GM19035 (cell line): ENCODE data around the gene MSTN.

Experiments
- ATAC-seq: cut with Tn5 transposase; IDR thresholded peaks from one replicate; pipeline ENCODE4 v1.9.1; 2021; ENCODE audit not compliant: unreplicated experiment

MSTN gene

DNA sequence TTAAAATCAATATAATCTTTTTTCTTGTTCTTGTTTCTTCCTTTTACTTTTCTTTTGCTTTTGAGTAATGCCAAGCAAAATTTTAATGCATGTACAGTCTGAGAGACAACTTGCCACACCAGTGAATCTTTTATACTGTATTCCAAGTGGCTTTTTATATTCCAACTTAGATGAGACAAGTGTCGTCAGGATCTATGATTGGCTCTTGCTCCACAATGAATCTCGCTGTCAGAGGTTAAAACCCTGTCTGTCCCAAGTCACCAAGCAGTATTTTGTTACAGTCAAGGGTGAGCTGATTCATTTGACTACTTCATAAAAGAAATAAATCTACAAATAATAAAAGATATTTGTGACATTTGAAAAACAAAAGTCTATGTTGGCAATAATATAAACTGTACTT lies at the start of gene MSTN:
TSS of gene MSTN (minus strand) at position 129 of the 400 bp plus-strand sequence. CDS start 133 bp downstream, outside the sequence.
- ATAC-seq, result no peak

DNA sequence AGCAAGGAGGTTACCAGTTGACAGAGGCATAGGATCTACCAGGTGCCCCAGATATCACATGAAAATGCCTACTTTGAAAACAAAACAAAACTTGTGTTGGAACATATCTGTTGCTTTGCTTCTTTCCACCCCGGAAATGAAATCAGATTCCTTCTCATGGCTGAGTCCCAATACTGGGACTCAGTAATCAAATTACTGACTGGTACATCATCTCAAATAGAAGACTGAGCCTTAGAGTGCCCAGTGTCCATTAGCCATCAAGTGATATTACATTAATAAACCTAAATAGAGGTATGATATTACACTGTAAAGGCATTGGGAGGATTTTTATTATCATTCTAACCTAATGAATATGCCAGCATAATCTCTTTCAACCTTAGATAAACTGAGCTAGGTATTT lies 48.6 kb upstream of the MSTN start:
- ATAC-seq, result no peak

DNA sequence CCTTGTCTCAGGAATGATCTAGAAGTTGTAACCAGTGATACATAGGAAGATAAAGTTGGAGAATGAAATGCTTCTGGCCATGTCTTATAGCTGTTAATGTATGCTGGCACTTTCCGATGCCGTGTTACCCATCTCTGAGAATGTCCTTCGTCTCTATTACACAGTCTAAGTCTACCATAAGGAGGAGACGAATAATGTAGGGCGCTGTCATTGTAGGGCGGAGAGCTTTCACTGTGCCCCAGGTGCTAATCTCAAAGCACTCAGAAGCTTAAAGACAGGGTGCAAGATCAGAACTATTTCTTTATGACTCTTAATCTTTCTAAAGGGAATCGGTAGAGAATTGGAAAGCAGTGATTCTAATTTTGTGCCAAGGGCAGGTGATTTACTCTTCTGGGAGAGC lies 48.2 kb upstream of the MSTN start:
- no peak for ATAC-seq

DNA sequence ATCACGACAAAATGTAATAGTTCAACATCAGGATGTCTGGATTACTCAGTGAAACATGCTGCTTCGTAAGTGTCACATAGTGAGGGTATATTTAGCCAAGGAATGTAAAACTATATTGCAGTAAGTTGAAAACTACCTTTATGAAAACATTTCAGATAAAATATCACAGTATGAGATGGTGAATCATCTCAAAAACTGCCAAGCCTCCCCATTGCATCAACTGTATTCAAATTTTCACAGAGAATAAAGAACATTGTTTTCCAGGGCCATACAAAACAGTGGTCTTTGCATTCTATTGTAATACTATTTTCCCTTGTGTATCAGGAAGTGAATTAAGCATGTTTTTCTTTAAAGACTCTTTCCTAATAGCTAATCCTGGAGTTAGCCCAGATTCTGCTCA lies 47.6 kb upstream of the MSTN start:
- ATAC-seq, result no peak

DNA sequence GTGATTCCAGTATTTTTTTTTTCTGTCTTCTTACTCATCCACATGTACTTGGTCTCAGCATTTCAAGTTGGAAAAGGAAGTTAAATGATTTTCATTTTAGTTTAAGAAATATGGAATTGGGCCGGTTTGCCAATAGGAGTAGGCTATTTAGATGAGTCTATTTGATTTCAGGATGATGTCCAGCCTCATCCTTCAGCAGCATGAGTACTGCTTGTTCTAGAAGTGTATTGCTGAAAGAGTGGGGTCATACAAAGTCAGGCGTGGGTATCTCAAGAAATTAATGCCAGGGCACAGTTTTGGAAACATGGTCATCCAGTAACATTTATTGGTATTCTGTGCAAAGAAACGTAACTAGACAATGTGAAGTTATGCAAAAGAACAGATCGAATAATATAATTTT lies 44.9 kb upstream of the MSTN start:
- no peak for ATAC-seq

DNA sequence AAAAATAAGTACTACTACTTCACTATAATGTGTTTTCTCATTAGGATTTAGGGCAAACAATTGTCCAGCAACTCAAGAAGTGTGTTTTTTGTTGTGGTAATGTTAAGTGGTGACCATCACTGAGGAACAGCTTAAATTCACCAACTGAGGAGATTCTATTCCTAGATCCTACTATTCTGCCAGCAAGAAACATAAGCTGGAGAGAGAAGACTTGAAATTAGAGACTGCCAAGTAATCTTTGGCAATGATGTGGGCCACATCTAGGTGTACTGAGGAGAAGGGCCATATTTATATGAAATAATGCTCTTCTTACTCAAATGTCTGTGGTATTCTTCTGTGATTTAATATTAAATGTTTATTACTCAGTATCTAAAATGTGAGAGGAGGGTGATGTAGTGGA lies 44.3 kb upstream of the MSTN start:
- ATAC-seq, result no peak

DNA sequence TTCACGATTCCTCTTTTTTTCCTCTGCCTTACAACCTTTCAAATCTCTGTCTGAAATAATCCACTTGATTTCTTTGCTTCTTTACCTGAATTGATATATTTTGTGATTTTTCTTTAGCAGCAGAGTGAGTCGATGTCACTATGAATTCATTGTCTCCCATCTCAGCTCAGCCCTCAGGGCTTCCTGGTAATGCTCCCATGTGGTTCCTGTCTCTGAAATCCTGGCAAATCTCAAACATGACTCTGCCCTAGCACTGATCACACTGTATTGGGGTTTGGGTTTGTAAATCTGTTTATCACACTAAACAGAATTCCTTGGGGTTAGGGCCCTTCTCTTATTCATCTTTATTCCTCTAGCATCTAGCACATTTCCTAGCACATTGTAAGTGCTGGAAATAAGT lies 43.0 kb upstream of the MSTN start:
- ATAC-seq, result no peak

DNA sequence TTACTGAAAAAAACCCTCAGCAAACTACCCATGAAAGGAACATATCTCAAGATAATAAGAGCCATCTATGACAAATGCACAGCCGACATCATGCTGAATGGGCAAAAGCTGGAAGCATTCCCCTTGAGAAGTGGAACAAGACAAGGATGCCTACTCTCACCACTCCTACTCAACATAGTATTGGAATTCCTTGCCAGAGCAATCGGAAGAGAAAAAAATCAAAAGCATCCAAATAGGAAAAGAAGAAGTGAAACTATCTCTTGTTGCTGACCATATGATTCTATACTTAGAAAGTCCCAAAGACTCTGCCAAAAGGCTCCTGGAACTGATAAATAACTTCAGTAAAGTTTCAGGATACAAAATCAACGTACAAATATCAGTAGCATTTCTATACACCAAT lies 40.6 kb upstream of the MSTN start:
- no peak for ATAC-seq

DNA sequence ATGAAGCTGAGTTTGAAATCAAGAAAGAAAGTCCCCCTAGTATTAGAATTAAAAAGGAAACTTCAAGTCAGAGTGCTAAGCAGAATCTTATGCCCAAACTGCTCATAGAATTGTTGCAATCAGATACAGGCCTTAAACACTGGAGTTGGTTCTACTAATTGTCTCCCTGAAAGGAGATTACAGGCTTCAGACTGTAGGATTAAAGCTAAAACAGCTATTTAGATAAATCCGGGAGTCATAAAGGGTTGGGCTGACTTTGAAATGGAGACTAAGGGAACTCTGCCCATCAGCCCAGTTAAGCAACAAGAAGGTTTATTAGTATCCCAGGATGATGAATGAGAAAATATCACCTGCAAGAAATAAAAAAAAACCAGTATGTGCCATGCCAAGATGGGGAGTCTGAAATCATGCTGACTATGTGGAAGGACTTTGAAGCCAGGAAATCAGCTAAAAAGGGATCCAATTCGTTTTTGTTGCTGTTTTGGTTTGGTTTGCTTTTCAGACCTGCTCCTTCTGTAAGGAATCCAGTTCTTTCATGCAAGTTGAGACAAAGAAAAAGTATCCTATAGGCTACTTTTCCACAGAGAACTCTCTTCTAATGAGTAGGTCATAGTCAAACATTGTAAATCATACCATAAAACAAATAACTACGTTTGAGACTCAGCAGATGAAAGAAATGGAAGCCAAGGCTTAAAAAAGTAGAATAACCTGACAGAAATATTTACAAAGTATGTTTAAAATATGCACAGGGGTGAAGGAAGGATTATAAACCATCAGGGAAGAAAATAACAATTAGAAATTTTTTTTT lies 37.6 kb upstream of the MSTN start:
- ATAC-seq, result no peak

DNA sequence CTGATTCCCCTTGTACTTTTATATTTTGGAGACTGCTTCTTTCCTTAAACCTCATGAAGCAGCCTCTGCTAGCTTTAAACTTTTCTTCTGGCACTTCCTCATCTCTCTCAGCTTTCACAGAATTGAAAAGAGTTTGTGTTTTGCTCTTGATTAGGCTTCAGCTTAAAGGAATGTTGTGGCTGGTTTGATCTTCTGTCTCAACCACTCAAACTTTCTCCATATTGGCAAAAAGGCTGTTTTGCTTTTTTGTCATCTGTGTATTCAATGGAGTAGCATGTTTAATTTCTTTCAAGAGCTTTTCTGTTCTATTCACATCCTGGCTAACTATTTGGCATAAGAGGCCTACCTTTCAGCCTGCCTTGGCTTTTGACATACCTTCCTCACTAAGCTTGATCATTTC lies 36.3 kb upstream of the MSTN start:
- ATAC-seq, result no peak

DNA sequence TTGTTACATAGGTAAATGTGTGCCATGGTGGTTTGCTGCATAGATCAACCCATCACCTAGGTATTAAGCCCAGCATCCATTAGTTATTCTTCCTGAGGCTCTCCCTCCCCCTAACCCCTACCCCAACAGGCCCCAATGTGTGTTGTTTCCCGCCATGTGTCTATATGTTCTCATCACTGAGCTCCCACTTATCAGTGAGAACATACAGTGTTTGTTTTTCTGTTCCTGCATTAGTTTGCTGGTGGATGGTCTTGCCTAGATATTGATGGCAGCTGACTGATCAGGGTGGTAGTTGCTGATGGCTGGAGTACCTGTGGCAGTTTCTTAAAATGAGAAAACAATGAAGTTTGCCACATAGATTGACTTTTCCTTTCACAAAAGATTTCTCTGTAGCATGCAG lies 34.6 kb upstream of the MSTN start:
- no peak for ATAC-seq

DNA sequence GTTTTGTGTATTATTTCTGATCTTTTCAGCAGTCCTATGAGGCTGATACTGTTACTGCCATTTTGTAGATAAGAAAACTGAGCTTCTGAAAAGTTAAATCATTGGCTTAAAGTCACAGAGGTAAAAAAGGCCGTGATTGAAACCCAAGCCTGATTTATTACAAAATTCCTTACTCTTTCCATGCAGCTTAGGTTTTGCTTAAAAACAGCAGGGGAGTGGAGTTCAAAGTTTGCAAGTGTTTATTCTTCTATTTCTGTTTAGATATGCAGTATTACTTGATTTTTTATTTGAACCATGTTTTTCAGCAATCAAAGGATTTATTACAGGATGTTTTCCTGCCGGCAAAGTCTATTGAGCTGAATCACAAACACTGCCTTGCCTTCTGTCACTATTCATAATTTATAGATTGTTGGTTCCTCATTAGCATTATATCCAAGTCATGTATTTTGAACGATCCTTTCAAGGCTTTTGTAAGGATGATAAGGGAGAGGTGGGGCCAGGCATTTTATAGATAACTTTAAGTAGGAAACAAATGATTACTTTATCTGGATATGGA lies 31.9 kb upstream of the MSTN start:
- ATAC-seq, result no peak

DNA sequence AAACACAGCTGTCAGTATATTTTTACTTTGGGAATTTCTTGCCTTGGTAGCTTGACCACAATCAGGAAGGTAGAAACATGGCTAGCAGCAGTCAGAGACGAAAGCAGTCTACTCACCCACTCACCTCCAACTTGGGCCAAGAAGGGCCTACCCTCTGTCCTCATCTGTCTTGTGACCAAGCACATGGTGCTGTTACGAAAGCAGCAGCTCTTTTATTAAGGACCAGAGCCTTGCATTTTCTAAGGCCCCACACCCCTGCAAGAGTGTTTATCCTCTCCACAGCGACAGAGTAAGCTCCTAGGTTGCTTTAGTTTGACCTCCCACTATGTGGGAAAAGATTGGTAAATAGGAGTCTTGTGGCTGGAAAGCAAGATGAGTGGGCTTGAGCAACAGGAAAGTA lies 31.3 kb upstream of the MSTN start:
- no peak for ATAC-seq

DNA sequence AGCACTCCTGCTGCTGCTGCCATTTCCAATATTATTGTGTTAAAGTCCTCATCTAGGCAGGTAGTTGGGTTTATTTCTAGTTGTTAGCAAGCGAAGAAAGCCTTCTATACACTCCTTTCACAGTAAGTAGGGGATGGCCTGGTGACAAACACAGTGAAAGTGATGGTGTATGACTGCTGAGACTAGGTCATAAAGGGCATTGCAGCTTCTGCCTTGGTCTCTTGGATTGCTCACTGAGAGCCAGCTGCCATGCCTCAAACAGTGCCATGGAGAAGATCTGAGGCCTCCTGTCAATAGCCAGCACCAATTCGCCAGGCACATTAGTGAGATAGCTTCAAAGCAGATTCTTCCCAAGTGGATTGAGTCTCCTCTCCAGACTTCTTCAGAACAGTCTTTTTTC lies 27.6 kb upstream of the MSTN start:
- ATAC-seq, result no peak

DNA sequence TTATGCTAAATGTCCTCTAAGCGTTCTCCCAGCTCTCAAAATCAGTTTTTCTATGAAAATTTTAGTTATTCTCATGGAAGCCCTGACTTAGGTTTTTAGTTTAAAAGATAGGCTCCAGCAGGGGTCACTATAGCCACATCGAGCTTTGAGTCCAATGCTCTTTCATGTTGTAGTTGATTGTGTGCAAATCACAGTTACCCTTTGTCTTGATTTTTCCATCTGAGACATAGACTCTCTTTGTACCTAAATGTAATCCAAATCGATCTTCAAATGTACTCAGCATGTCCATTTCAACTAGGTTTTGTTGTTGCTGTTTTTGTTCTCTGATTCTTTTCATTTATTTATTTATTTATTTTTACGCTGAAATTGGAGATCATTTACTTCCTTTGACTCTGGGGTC lies 26.4 kb upstream of the MSTN start:
- no peak for ATAC-seq

DNA sequence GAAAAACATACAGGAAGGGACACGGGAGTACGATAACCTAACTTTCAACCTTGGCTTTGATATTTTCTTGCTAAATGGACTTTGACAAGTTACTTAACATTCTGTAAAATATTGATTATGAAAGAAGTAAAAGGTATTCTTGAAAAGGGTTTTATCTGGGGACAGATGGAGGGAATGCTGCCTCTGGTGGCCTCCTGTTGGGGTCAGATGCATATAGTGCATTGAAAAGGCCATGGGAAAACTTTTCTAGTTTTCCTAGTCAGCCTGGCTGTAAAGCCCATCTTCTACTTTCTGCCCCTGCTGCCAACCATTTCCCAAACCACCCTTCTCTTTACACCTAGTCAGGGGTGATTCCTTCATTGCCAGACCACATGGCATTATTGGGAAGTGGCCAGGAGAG lies 22.2 kb upstream of the MSTN start:
- no peak for ATAC-seq

DNA sequence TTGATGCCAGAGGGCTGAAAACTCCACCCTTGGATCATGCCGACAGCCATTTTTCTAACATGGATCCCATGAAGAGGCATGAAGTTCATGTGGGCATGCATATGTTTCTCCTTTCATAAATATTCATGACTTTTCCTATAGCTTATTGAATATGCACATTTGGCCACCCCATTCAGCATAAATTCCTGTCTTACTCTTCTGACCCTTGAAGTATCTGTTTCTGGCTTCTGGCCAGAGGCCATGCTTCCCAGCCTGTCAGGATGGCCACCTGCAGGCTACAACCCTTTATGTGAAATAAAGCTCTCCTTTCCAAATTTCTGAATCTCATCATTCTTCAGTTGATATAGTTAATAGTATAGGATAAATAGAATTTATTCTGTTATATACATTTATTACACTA lies 19.6 kb upstream of the MSTN start:
- no peak for ATAC-seq

DNA sequence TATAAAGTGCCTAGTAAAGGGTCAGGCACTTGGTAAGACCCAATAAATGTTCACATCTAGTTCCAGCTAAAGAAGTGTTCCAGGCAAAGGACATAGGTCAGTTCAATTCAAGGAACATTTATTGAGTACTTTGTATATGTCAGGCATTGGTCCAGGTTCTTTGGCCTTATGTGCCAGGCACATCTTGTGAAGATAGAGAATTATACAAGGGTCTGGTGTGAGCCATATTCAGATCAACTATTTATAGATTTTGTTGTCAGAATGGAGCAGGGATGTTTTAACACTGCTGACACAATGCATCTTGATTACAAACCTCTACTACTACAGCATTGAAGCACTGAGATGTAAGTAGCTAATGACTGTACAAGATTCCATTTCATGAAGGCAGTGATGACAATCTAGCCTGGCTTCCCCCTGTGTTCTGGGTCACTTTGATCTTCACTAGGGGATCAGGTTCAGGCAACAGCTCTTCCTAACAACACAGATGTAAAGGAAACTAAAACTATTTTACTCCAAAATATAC lies 18.1 kb upstream of the MSTN start:
- no peak for ATAC-seq

DNA sequence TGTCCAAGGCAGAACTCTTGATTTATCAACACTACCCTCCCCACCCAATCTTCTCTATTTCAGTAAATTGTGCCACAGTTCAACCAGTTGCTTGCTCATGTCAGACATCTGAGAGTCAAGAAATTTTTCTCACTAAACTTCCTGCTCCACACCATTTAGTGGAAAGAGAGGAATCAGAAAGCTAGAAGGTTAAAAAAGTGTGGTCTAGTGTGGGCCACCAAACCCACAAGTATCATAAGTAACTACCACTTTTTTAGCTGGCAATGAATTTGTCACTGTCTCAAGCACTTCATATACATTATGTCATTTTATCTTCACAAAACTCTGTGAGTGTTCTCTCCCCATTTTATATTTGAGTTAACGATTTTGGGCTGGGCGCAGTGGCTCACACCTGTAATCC lies 16.6 kb upstream of the MSTN start:
- ATAC-seq, result no peak

DNA sequence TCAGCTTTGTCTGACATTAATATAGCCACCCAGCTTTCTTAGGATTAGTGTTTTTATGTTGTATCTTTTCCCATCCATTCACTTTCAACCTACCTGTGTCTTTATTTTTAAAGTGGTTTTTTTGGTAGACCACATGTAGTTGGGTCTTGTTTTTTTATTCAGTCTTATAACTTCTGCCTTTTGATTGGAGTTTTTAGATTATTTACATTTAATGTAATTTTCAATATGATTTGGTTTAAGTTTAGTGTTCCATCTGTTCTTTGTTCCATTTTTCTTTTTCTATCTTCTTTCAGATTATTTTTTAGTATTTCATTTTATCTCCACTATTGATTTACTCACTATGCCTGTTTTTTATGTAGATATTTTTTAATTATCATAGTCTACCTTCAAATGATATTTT lies 13.1 kb upstream of the MSTN start:
- ATAC-seq, result no peak

DNA sequence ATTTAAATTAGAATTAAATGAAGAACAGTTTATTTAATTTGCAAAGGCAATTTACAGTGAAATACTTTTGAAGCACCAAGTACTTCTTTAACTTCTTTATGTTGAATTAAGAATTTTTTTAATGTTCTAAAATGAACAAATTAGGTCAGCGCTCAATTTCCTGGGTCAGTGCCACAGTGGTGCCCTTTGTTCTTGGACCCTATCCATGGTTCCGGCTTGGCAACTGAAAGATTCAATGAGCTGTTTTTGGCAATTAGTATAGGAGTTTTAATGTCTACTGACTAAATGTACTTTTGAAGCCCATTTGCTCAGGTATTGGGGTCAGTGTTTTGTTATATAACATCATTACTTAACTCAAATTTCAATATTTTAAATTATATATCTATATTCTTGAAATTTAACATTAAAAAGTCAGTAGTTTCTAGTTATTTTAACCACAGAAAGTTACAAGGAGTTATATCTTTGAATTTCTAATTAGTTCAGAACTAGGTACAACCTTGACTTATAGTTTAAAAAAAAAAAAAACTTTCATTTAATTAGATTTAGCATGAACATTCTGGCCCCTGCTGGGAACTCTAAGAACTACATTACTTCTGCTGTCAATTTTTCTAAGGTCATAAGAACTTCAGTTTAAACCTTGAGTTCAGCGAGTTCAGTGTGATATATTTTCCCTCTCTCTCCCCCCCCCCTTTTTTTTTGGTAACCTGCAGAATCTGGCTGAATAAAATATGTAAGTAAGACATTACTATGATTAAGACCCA lies 7.6 kb upstream of the MSTN start:
- peak; percentile 70 for ATAC-seq

DNA sequence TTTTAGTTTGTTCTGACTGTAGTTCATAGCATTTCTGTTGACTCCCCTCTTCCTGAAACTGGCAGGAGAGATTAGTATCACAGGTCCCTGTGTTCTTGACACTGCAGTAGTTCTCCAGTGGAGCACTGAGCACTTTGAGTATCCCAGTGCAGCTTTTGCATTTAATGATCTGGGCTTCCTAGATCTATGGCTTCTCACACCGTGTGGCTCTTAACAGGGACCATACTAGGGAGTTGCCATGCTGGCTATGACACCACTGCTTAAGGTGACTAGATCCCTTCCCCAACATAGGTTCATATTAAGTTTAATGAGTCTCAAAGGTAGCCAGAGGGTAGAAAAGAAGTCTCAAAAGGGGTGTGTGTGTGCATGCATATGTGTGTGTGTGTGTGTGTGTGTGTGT lies 6.2 kb upstream of the MSTN start:
- ATAC-seq, result no peak
